HepG2 (cell line): ENCODE measurements around the gene GFRA4. TPM values are rescaled to one million over a fixed set of nuclear protein-coding genes. Genes with fewer than 3 reads are reported as not detected.

Source experiments
- ATF2 ChIP-seq: sonication (generic); formaldehyde crosslinking; IDR thresholded peaks from 2 replicates; pipeline ENCODE4 v1.4.0; 2020; ENCODE audit warnings: missing genetic modification reagents
- DBP ChIP-seq: sonication (generic); formaldehyde crosslinking; IDR thresholded peaks from 2 replicates; pipeline ENCODE4 v1.4.0; 2020; ENCODE audit warnings: missing genetic modification reagents; ENCODE audit errors: not compliant biosample characterization
- ELF3 ChIP-seq: IDR thresholded peaks from 2 replicates; pipeline ENCODE4 v1.6.1; 2016; ENCODE audit warnings: missing genetic modification reagents, missing compliant biosample characterization
- ETV5 ChIP-seq: IDR thresholded peaks from 2 replicates; pipeline ENCODE4 v1.6.1; 2018; ENCODE audit warnings: missing biosample characterization, missing genetic modification reagents, inconsistent platforms, borderline replicate concordance
- GMEB1 ChIP-seq: sonication (generic); formaldehyde crosslinking; IDR thresholded peaks from 2 replicates; pipeline ENCODE4 v1.5.1; 2020; ENCODE audit warnings: missing genetic modification reagents, mild to moderate bottlenecking, borderline replicate concordance
- HMGA1 ChIP-seq: sonication (generic); formaldehyde crosslinking; conservative IDR thresholded peaks from 2 replicates; pipeline ENCODE4 v1.4.0; 2020; ENCODE audit warnings: missing genetic modification reagents
- HNF1B ChIP-seq: sonication (generic); formaldehyde crosslinking; IDR thresholded peaks from 2 replicates; pipeline ENCODE4 v1.5.1; 2020; ENCODE audit warnings: mild to moderate bottlenecking, moderate library complexity, missing genetic modification reagents
- HNF4G ChIP-seq, 2 experiments: sonication (generic) in 1 of 2; formaldehyde crosslinking in 1 of 2; IDR thresholded peaks; 2 replicates each; pipeline versions ENCODE4 v1.4.0 to v1.6.1; 2011 to 2020; ENCODE audit warnings: borderline replicate concordance in 2 of 2, low read depth in 2 of 2, mild to moderate bottlenecking in 2 of 2, low read length in 1 of 2, missing genetic modification reagents in 1 of 2, moderate library complexity in 1 of 2
- LCORL ChIP-seq, 2 experiments: fragments of 450-650 bp in 1 of 2; sonication (generic) in 1 of 2; formaldehyde crosslinking in 1 of 2; IDR thresholded peaks; 2 replicates each; pipeline versions ENCODE4 v1.5.0 to v1.6.1; 2017 to 2020; ENCODE audit warnings: antibody characterized with exemption in 1 of 2, missing genetic modification reagents in 1 of 2
- ZBTB42 ChIP-seq: sonication (generic); formaldehyde crosslinking; IDR thresholded peaks from 2 replicates; pipeline ENCODE4 v1.5.0; 2020; ENCODE audit warnings: mild to moderate bottlenecking, missing genetic modification reagents
- ZNF225 ChIP-seq: sonication (generic); formaldehyde crosslinking; IDR thresholded peaks from 2 replicates; pipeline ENCODE4 v1.4.0; 2020; ENCODE audit warnings: mild to moderate bottlenecking, missing genetic modification reagents
- ZNF251 ChIP-seq: sonication (generic); formaldehyde crosslinking; IDR thresholded peaks from 2 replicates; pipeline ENCODE4 v1.9.0; 2021; ENCODE audit warnings: mild to moderate bottlenecking, missing genetic modification reagents
- ZNF343 ChIP-seq: sonication (generic); formaldehyde crosslinking; IDR thresholded peaks from 2 replicates; pipeline ENCODE4 v1.4.0; 2020; ENCODE audit warnings: mild to moderate bottlenecking, missing genetic modification reagents
- ZNF609 ChIP-seq: sonication (generic); formaldehyde crosslinking; IDR thresholded peaks from 2 replicates; pipeline ENCODE4 v1.4.0; 2020; ENCODE audit warnings: mild to moderate bottlenecking, missing genetic modification reagents, borderline replicate concordance
- ZNF747 ChIP-seq: sonication (generic); formaldehyde crosslinking; IDR thresholded peaks from 2 replicates; pipeline ENCODE4 v1.8.1; 2023; ENCODE audit warnings: missing genetic modification reagents, mild to moderate bottlenecking, borderline replicate concordance
- ZSCAN12 ChIP-seq: sonication (generic); formaldehyde crosslinking; IDR thresholded peaks from 2 replicates; pipeline ENCODE4 v1.9.0; 2021; ENCODE audit warnings: mild to moderate bottlenecking, missing genetic modification reagents
- ZSCAN29 ChIP-seq: sonication (generic); formaldehyde crosslinking; conservative IDR thresholded peaks from 2 replicates; pipeline ENCODE4 v1.4.0; 2020; ENCODE audit warnings: mild to moderate bottlenecking, missing genetic modification reagents
- polyA plus RNA-seq, 8 experiments: library from polyadenylated mRNA; depleted of rRNA in 3 of 8; stranded (reverse) in 7 of 8; unstranded in 1 of 8; fragments of >200 nt; fragmentation: Illumina TruSeq in 4 of 8; extraction: Trizol in 4 of 8; gene quantifications; 2 replicates each; pipeline versions ENCODE4 v1.2.1 to v1.2.3, GENCODE V29; 2011 to 2016; ENCODE audit warnings: low read depth in 4 of 8, missing spikeins in 1 of 8, mixed read lengths in 1 of 8; ENCODE audit not compliant: insufficient read depth in 1 of 8
- total RNA-seq, 5 experiments: library from RNA; depleted of rRNA; stranded (reverse); fragments of >200 nt; fragmentation: Illumina TruSeq; extraction: Trizol; gene quantifications; 2 replicates each; pipeline ENCODE4 v1.2.3, GENCODE V29; 2016; ENCODE audit warnings: low read depth in 1 of 5

GFRA4 gene
- total and polyA plus RNA-seq, 2 of the 13 experiments (the other 11 are each of a cell fraction or from before 2014, with no cell fraction given): not detected

- TF ChIP-seq ZNF609 (CRISPR knock-in tag) (peak; percentile 67; the same call in 1 of the 2 replicates), HNF1B (CRISPR knock-in tag) (peak; percentile 71; the same call in 1 of the 2 replicates), ETV5 (CRISPR knock-in tag) (peak; percentile 10), ZNF747 (CRISPR knock-in tag) (peak; percentile 68; the same call in 1 of the 2 replicates), ATF2 (CRISPR knock-in tag) (peak; percentile 83), ZNF343 (CRISPR knock-in tag) (no peak), DBP (CRISPR knock-in tag) (peak; percentile 72), ZNF251 (CRISPR knock-in tag) (no peak), ELF3 (peak; percentile 83), LCORL (IDR thresholded peaks at IDR 0.05) (no peak), LCORL (CRISPR knock-in tag; IDR thresholded peaks at IDR 0.05) (peak; percentile 96), HNF4G (IDR thresholded peaks at IDR 0.05; ENCODE audit: borderline replicate concordance, low read depth, low read length) (peak; percentile 89), HNF4G (CRISPR knock-in tag; IDR thresholded peaks at IDR 0.05; ENCODE audit: borderline replicate concordance, low read depth) (peak; percentile 93), ZSCAN12 (CRISPR knock-in tag) (peak; percentile 67; the same call in 1 of the 2 replicates), ZSCAN29 (CRISPR knock-in tag) (no peak), ZBTB42 (CRISPR knock-in tag) (no peak), GMEB1 (peak; percentile 35; the same call in 1 of the 2 replicates), ZNF225 (CRISPR knock-in tag) (no peak), HMGA1 (CRISPR knock-in tag) (no peak)
These were observed 34.5 kb downstream of the GFRA4 start (continued) for GRCh38 chr20:3628502-3629314.
